SK-N-SH (cell line): ENCODE results near the gene SYNM.

Experiments used
- CHD2 ChIP-seq: fragments of 150-350 bp; IDR thresholded peaks from 2 replicates; pipeline ENCODE4 v1.6.1; 2018; ENCODE audit warnings: low read length; ENCODE audit not compliant: partially characterized antibody
- FOSL2 ChIP-seq: IDR thresholded peaks from 2 replicates; pipeline ENCODE4 v1.4.0; 2012; ENCODE audit warnings: low read depth, mild to moderate bottlenecking, moderate library complexity, borderline replicate concordance
- GABPA ChIP-seq: IDR thresholded peaks from 2 replicates; pipeline ENCODE4 v1.4.0; 2012; ENCODE audit warnings: low read depth, mild to moderate bottlenecking
- NFIC ChIP-seq: IDR thresholded peaks from 2 replicates; pipeline ENCODE4 v1.4.0; 2012; ENCODE audit warnings: borderline replicate concordance
- POLR2AphosphoS5 ChIP-seq: IDR thresholded peaks from 2 replicates; pipeline ENCODE4 v1.6.1; 2012; ENCODE audit warnings: low read depth, low read length
- RAD21 ChIP-seq: IDR thresholded peaks from 2 replicates; pipeline ENCODE4 v1.6.1; 2012; ENCODE audit warnings: mild to moderate bottlenecking, low read length
- TAF1 ChIP-seq: IDR thresholded peaks from 2 replicates; pipeline ENCODE4 v1.6.1; 2012; ENCODE audit warnings: low read depth, mild to moderate bottlenecking, low read length, moderate library complexity, borderline replicate concordance
- TF ChIP-seq, protein P1 (sequence below): fragments of 200-600 bp; sonication (generic); IDR thresholded peaks from 2 replicates; pipeline ENCODE4 v1.6.1; 2017; ENCODE audit warnings: antibody characterized with exemption, mild to moderate bottlenecking, moderate library complexity
- TF ChIP-seq, protein P2 (sequence below): IDR thresholded peaks from 2 replicates; pipeline ENCODE4 v1.4.0; 2012; ENCODE audit warnings: low read depth, borderline replicate concordance

DNA sequence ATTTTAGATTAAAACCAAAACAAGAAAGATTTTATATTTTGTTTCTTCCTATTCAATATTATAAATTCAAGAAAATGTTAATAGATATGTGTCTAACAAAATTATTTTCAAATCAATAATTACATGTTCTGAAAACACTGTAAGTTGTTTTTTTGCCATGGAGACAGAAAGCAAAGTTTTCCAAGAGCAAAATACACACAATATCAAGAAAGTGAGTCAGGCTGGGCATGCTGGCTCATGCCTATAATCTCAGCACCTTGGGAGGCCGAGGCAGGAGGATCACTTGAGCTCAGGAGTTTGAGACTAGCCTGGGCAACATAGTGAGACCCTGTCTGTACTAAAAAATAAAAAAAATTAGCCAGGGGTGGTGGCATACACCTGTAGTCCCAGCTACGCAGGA, 72.8 kb downstream of the SYNM start:
- TF ChIP-seq, protein P1, sequence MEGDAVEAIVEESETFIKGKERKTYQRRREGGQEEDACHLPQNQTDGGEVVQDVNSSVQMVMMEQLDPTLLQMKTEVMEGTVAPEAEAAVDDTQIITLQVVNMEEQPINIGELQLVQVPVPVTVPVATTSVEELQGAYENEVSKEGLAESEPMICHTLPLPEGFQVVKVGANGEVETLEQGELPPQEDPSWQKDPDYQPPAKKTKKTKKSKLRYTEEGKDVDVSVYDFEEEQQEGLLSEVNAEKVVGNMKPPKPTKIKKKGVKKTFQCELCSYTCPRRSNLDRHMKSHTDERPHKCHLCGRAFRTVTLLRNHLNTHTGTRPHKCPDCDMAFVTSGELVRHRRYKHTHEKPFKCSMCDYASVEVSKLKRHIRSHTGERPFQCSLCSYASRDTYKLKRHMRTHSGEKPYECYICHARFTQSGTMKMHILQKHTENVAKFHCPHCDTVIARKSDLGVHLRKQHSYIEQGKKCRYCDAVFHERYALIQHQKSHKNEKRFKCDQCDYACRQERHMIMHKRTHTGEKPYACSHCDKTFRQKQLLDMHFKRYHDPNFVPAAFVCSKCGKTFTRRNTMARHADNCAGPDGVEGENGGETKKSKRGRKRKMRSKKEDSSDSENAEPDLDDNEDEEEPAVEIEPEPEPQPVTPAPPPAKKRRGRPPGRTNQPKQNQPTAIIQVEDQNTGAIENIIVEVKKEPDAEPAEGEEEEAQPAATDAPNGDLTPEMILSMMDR = no peak
- TF ChIP-seq FOSL2 = no peak
- TF ChIP-seq POLR2AphosphoS5 = no peak
- TF ChIP-seq GABPA = no peak
- no peak for TF ChIP-seq CHD2
- no peak for TF ChIP-seq TAF1
- TF ChIP-seq NFIC = no peak
- TF ChIP-seq RAD21 = no peak
- TF ChIP-seq, protein P2, sequence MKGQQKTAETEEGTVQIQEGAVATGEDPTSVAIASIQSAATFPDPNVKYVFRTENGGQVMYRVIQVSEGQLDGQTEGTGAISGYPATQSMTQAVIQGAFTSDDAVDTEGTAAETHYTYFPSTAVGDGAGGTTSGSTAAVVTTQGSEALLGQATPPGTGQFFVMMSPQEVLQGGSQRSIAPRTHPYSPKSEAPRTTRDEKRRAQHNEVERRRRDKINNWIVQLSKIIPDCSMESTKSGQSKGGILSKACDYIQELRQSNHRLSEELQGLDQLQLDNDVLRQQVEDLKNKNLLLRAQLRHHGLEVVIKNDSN = no peak
